Right hindlimb (tissue), 1 donor: ENCODE results near the gene PLEKHA8.

ENCODE experiments used
- DNase-seq: peaks from one replicate; pipeline ENCODE4 v3.0.0-alpha.2; 2018

Gene PLEKHA8

DNA sequence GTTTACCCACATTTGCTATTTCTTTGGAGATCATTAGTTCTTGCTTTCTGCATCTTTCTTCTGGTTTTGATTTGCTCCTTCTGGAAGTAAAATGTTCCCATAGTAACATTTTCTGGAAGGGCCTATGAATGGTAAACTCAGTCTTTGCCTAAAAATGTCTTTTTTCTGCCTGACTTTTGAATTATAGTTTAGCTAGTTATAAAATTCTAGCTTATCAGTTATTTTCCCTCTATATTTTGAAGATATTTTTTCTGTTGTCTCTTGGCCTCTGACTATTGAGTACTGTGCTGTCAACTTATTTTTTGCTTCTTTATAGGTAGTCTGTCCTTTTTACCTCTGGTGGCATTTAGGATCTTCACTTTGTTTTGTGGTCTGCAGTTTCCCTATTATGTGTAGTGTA, 84.9 kb downstream of the PLEKHA8 start:
- DNase-seq: no peak

- no peak for DNase-seq
Observed at GRCh38 chr7:30114536-30115238, 86.5 kb downstream of the PLEKHA8 start.

DNA sequence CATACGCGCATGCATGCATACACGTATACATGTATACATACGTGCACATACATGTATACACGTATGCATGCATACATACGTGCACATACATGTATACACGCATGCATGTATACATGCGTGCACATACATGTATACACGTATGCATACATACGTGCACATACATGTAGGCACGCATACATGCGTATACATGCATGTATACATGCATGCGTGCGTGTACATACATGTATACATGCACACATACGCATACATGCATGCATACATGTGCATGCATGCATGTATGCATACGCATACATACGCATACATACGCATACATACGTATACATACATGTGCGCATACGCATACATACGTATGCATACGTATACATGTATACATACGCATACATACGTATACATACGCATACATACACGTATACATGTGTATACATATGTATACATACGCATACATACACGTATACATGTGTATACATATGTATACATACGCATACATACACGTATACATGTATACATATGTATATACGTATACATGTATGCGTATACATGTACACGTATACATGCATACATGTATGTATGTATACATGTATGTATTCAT, 87.6 kb downstream of the PLEKHA8 start:
- no peak for DNase-seq

GRCh38 chr7:30116771-30117170, 88.6 kb downstream of the PLEKHA8 start:
- peak; percentile 77 for DNase-seq

DNA sequence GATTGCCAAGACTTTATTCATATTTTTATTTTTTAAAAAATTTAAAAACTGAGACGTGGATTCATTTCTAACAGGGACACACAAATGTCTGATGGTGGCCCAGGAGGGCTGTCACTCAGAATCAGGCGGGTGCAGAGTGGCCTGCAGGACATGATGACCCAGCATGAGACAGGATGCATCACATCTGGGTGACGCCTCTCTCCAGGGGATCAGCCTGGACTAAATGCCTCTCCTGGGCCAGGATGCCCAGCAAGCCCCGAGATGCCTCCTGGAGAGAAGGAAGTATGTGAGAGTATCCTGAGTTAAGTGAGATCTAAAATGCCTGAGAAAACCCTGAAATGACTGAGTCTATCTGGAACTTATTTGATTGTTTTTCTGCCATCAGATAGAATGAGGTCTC, 89.7 kb downstream of the PLEKHA8 start:
- DNase-seq: no peak

DNA sequence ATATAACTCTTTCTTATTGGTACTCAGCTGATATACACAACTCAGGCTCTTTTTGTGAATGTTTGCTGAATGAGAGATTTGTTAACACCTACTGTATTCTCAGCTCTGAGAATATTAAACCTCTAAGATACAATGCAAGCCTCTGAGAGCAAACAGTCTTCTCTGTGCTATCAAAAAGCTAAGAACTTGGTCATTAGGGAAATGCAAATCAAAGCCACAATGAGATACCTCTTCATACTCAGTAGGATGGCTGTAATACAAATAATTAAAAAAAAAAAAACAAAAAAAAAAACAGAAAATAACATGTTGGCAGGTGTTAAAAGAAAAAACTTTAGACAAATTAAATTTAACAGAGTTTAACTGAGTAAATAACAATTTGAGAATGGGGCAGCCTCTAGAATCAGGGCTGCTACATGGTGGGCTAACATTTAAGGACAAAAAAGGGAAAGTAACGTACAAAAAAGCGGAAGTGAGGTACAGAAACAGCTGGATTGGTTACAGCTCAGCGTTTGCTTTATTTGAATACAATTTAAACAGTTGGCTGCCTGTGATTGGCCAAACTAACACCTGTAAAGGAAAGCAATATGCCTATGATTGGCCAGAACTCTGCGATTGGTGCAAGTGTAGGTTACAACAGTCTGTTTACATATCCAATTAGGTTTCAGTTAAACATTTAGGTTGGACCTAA, 91.8 kb downstream of the PLEKHA8 start:
- DNase-seq: no peak

DNA sequence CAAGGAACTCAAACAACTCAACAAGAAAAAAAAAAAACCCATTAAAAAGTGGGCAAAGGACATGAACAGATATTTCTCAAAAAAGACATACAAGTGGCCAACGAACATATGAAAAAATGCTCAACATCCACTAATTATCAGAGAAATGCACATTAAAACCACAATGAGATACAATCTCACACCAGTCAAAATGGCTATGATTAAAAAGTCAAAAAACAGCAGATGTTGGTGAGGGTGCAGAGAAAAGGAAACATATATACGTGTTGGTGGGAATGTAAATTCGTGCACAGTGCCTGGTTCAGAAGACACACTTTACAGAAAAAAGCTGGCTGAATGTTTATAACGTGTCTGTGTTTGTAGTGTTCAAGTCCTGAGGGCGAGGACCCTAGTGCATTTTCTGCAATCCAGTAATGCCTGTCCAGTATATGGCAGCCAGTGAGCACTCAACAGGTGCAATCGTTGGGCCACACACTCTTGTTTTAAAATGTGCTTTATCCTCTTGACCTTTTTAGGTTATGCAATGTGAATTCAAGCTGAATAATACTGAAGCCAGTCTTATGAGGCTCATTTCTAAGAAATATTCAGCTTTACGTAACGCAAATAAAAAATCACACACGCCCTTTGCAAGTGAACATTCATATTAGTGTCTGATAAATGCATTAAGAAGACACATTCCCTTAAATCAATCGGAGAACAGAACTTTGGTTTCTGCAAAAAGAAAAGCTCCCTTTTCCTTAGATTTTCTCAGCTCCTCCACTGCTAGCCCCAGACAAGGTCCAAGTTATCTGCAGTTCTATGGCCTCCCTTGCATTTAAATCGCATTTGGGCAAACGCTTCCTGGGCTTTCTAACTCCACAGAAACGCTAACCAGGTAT, 105.8 kb downstream of the PLEKHA8 start:
- DNase-seq: no peak

DNA sequence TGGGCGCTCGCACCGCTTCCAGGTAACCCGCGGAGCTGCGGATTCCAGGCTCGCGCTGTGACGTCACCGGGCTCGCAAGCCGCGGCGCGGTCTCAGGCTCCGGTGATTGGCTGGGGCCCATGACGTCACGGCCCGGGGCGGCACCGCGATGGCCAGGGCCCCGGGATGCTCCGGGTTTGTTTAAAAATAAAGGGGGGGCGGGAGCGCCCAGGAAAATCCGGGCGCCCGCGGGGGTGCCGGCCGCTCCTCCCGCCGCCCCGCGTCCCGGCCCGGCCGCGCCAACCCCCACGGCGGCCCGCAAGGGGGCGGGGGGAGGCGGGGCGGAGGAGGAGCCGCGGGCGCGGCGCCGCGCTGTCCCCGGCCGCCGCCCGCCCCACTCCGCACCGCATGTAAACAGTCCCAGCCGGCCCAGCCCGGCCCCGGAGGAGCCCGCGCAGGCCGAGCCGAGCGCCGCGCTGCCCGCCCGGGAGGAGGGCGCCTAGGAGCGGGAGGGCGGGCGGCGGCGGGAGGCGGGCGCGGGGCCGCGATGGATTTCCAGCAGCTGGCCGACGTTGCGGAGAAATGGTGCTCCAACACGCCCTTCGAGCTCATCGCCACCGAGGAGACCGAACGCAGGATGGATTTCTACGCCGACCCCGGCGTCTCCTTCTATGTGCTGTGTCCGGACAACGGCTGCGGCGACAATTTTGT, 106.5 kb downstream of the PLEKHA8 start, which contains the start of gene MTURN:
TSS of gene MTURN (plus strand) at position 376 of the 690 bp plus-strand sequence. CDS start at position 527, 151 bp downstream.
- peak; percentile 88 for DNase-seq

DNA sequence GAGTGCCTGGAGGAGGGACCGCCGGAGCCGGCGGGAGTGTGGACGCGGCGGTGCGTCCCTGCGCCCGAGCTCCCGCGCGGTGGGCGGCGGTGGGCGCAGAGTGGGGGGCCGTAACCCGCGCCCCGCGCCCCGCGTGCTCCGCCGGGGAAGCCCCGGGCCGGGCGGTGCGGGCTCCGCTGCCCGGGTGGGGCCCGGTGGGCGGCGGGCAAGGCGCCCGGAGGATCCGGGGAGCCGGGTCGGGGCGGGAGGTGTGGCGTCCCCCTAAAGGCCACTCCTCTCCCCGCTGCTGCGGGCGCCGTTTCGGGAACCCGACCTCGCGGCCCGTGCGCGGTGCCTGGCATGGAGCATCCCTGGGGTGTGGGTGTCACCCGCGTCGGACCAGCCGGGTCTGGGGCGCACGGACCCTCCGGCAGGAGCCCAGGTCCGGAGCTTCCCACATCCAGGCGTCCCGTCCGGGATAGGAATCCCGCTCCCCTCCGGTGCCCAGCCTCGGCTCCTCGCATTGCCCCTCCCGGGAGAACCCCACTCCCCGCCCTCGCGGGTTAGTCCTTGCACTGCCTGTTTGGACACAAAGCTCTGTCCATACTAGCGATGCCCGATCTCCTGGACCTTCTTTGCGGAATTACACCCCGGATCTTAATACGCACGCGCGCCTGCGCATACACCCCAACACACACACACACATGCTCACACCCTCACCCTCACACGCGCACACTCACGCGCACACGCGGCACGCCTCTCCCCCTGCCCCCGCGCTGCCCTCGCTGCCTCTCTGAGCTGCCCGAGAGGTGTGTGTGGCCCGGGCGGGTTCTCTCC, 107.3 kb downstream of the PLEKHA8 start:
- peak; percentile 67 for DNase-seq

DNA sequence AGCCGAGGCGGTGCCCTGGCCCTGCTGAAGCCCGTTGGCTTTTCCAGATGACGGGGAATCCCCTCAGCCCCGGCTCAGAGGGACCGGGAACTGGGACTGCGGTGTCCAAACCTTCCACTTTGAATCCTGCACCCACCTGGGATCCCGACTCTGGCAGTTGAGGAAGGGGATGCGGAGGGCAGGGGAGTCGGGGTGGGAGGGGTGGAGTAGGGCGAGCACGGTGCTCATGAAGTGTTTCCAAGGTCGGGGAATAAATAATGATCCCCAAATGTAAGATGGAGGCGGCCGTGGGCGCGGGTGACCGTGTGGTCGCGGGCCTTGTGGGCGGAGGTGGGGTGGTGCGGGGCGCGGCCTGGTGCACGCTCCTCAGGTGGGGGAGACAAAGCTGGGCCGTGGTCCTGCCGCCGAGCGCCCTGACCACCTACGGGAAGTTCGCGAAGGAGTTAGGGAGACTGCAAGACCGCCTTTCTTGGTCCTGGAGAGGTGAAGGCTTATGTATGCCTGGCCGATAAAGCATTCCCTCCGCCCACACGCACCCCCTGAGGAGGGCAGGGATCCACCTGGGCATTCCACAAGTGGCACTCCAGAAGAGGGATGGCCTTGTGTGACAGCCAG, 108.0 kb downstream of the PLEKHA8 start:
- DNase-seq: no peak

DNA sequence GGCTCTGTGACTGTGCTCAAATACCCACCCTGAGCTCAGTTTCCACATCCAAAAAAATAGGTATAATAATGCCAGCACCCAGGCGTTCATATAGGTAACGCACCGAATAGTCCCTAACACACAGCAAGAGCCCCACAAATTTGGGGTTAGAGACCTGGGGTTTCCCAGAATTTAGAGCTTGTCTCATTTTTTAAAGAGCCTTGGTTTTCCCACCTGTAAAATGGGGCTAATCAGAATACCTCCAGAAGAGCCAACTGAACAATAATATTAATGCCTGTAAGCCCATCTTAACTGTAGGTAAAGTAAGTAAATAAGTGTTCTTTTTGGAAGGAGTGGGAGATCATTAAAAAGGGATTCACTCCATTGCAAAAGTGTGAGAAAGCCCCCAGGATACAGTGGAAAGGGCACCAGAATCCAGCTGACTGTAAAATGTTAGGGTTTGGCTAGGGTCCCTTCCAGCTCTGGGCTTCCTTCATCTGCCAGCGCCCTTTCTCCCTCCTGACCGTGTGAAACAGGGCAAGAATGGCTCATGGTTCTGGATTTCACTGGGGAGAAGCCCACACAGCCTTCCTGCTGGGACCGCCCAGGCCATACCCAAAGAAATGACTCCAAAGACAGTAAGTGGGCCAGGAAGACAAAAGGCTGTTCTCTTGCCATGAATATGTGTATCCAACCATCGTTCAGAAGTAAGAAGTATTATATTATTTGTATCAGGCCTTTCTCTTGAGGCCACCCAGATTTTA, 108.7 kb downstream of the PLEKHA8 start:
- DNase-seq: no peak

DNA sequence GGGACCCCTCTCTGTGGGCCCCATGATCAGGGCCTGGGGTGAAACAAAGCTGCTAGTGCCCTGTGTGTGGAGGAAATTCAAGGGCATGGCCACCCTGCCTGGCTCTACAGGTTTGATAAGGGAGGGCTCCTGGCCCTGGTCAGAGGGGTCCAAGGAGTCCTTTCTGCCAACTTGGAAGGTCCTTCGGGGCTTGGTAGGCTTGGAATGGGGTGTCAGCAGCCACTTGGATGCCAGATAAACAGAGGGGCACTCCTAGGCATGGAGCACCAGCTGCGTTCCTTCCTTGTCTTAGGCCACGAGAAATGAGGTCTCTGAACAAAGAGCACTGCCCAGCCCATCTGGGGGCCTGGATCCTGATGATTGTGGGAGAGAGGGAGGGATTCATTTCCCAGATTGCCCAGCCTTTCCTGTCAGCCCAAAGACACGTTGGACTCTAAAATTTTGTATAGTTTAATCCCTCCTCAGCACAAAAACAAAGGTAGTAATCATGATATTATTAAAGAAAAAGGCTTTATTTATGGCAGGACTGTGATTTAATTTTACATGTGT, 111.7 kb downstream of the PLEKHA8 start:
- no peak for DNase-seq

GRCh38 chr7:30140456-30140855, 112.2 kb downstream of the PLEKHA8 start:
- DNase-seq: no peak

GRCh38 chr7:30142710-30143109, 114.5 kb downstream of the PLEKHA8 start:
- DNase-seq: no peak

GRCh38 chr7:30143748-30144251, 115.6 kb downstream of the PLEKHA8 start:
- no peak for DNase-seq

- DNase-seq: no peak
Observed at GRCh38 chr7:30144657-30145306, 116.6 kb downstream of the PLEKHA8 start.

DNA sequence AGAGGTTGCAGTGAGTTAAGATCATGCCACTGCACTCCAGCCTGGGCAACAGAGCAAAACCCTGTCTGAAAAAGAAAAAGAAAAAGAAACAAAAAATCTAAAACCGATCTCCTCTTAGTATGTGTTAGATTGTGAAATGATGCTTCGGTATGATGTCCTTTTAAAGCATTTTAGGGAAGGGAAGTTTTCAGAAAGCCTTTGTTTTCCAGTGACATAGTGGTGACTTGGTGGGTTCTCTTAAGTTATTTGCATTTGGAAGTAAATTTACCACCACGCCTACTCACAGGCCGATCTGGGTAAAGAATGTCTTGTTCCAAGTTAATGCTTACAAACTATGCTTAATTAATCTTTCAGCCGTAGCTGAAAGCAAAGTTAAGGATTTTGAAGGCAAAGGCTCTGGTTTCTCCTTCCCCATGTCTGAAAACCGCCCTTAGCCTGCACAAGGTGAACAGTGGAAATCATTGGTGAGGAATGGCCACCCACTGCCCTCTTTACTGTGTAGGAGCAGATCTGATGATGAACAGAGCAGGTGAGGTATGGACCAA, 117.3 kb downstream of the PLEKHA8 start:
- DNase-seq: no peak

GRCh38 chr7:30146127-30146612, 118.0 kb downstream of the PLEKHA8 start:
- DNase-seq: peak; percentile 42

- DNase-seq: no peak
Observed at GRCh38 chr7:30147223-30147622, 119.0 kb downstream of the PLEKHA8 start.
